GM10266 (cell line): ENCODE results near the gene TMEM184A.

Experiments used
- DNase-seq: peaks from one replicate; pipeline ENCODE4 v3.0.0; 2012; ENCODE audit errors: extremely low spot score
- TF ChIP-seq, protein P1 (sequence below): IDR thresholded peaks from 2 replicates; pipeline ENCODE4 v1.5.1; 2012; ENCODE audit warnings: mild to moderate bottlenecking, low read depth; ENCODE audit not compliant: control insufficient read depth, insufficient read depth; ENCODE audit errors: missing control alignments

TMEM184A gene

DNA sequence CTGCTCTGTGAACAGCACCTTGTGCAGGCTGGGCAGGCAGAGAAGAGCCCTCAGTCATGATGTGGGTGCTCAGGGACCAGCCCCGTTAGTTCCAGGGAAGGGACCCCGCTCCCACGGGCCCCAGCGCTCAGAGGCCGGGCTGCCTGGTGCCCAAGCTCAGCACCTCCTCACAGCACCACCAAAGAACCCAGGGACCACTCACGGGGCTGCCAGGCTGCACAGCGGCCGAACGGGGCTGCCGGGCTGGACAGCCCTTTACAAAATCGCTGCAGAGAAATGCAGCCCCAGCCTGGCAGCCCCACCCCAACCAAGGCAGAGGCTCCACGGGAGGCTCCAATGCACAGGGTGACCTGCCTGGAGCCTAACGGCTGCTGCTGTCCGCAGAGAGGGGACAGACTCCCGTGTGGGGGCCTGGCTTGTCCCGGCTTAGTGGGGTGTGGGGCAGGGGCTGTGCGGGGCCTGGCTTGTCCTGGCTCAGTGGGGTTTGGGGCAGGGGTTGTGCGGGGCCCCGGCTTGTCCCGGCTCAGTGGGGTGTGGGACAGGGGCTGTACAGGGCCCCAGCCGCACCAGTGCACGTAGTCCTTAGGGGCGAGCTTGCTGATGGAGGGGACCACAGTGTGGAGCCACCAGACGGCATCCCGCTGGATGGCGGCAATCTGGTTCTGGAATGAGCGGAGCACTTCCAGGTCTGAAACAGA is 61.0 kb downstream of the TMEM184A start:
- DNase-seq = no peak
- TF ChIP-seq, protein P1, sequence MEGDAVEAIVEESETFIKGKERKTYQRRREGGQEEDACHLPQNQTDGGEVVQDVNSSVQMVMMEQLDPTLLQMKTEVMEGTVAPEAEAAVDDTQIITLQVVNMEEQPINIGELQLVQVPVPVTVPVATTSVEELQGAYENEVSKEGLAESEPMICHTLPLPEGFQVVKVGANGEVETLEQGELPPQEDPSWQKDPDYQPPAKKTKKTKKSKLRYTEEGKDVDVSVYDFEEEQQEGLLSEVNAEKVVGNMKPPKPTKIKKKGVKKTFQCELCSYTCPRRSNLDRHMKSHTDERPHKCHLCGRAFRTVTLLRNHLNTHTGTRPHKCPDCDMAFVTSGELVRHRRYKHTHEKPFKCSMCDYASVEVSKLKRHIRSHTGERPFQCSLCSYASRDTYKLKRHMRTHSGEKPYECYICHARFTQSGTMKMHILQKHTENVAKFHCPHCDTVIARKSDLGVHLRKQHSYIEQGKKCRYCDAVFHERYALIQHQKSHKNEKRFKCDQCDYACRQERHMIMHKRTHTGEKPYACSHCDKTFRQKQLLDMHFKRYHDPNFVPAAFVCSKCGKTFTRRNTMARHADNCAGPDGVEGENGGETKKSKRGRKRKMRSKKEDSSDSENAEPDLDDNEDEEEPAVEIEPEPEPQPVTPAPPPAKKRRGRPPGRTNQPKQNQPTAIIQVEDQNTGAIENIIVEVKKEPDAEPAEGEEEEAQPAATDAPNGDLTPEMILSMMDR = no peak

DNA sequence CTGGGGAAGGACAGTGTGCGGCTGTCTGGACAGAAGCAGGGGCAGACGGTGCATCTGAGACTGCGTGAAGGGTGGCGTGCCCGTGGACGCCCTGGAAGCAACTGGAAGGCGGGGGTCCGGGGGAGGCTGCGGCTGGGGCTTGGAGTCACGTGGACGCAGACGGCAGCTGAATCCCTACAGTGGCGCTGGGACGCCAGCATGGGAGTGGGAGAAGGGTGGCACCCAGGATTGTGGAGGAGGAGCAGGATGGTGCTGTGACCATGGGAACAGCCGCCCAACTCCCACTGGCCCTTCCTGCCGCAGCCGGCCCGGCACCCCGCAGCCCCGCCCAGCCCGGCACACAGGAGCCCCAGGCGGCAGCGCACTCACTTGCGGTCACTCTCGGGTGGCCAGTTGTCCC is 61.6 kb downstream of the TMEM184A start:
- TF ChIP-seq, protein P1 = no peak
- DNase-seq = no peak

DNA sequence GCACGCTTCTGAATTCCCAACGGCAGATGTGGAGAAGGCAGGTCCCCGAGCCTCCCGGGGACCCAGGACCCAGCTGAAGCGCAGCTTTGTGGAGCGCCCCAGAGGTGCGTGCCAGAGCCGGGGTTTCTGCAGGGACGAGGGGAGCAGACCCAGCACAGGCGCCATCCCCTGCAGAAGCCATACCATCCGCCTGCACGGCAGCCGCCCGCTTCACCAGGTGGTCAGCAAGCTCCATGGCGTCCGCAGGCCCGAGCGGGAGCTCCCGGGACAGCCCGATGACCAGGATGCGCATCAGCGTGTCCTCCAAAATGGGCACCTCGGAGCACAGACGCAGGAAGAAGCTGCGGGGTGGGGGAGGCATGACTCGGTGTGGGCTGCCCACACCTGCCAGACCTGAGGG is 62.4 kb downstream of the TMEM184A start:
- DNase-seq = no peak
- TF ChIP-seq, protein P1 = no peak

DNA sequence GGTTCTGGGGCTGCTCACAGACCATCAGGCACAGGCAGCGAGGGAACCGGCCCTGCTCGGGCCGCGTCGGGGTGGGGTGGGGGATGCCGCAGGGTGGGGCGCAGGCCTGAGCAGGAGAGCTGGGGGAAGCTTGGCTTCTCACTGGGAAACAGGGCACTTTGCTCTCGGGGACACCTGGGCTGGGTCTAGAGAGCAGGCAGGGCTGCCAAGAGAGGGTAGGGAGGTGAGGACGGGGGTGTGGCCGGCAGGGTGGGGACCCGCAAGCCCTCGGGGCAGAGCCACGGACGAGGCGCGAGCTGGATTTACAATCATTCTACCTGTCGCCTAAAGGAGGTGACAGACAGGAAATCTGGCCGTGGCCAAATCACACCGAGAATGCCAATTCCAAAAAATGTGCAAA is 62.9 kb downstream of the TMEM184A start:
- TF ChIP-seq, protein P1 = no peak
- DNase-seq = no peak

DNA sequence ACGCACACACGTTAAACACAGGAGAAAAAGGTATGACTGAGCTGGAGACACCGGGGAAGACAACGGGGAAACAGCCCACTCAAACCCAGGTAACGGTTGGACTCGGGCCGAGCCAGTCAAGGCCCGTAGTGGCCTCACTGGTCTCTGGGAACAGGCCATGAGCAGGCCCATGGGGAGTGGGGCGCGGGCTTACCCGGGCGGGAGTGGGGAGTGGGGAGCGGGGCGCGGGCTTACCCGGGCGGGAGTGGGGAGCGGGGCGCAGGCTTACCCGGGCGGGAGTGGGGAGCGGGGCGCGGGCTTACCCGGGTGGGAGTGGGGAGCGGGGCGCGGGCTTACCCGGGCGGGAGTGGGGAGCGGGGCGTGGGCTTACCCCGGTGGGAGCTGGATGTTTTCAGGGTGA is 63.4 kb downstream of the TMEM184A start:
- DNase-seq = no peak
- TF ChIP-seq, protein P1 = no peak
